H1 (cell line): ENCODE measurements around the gene MTARC2. TPM values are rescaled to one million over a fixed set of nuclear protein-coding genes. Genes with fewer than 3 reads are reported as not detected.

Experiments
- CTCF ChIA-PET: fragments of 300-600 bp; sonication (Branson Sonifier 250); formaldehyde crosslinking; loops from one replicate; lab custom pipeline; 2021; ENCODE audit not compliant: partially characterized antibody; lab: Charles Lee
- POLR2A ChIA-PET: fragments of 300-600 bp; sonication (Branson Sonifier 250); formaldehyde crosslinking; loops from one replicate; lab custom pipeline; 2021; ENCODE audit warnings: inconsistent platforms; ENCODE audit not compliant: partially characterized antibody; lab: Charles Lee
- DNase-seq, 2 experiments: peaks; one replicate each; pipeline versions ENCODE4 v3.0.0 to v3.0.0-alpha.2; 2010 to 2022; ENCODE audit warnings: low spot score in 2 of 2, low read depth in 1 of 2, mixed read lengths in 1 of 2
- FAIRE-seq: peaks from 2 replicates; lab custom pipeline; 2011; peaks lifted over from hg19 to GRCh38; lab: Jason Lieb, UNC
- H2AFZ ChIP-seq: 2 replicates; pipeline ENCODE4 v1.8.1; 2012; ENCODE audit warnings: low read length, inconsistent platforms
- H2AK5ac ChIP-seq: 2 replicates; pipeline ENCODE4 v1.6.1; 2013; ENCODE audit warnings: low read depth, low read length
- H2BK120ac ChIP-seq: replicated peaks from 2 replicates; pipeline ENCODE3; 2013; ENCODE audit warnings: low read depth, low read length, inconsistent platforms
- H2BK12ac ChIP-seq: 2 replicates; pipeline ENCODE4 v1.6.1; 2013; ENCODE audit warnings: low read depth, low read length
- H2BK15ac ChIP-seq: 2 replicates; pipeline ENCODE4 v1.6.1; 2013; ENCODE audit warnings: low read length
- H2BK20ac ChIP-seq: 2 replicates; pipeline ENCODE4 v1.6.1; 2013; ENCODE audit warnings: low read length
- H2BK5ac ChIP-seq: 2 replicates; pipeline ENCODE4 v1.6.1; 2013; ENCODE audit warnings: low read depth, low read length
- H3K14ac ChIP-seq: 2 replicates; pipeline ENCODE4 v1.6.1; 2013; ENCODE audit warnings: inconsistent platforms; ENCODE audit not compliant: insufficient read length
- H3K18ac ChIP-seq: 2 replicates; pipeline ENCODE4 v1.6.1; 2013; ENCODE audit warnings: low read length; ENCODE audit errors: extremely low read depth
- H3K23ac ChIP-seq: 2 replicates; pipeline ENCODE4 v1.6.1; 2013; ENCODE audit warnings: inconsistent platforms; ENCODE audit not compliant: insufficient read length
- H3K23me2 ChIP-seq: 2 replicates; pipeline ENCODE4 v1.6.1; 2013; ENCODE audit warnings: low read depth, low read length
- H3K27ac ChIP-seq: 2 replicates; pipeline ENCODE4 v1.6.1; 2011; ENCODE audit warnings: low read depth, low read length, inconsistent platforms
- H3K27me3 ChIP-seq, 4 experiments: replicated peaks in 1 of 4; 1 replicate in 1 of 4; 2 replicates in 3 of 4; pipeline versions ENCODE4 v1.6.1 to v1.8.1; 2011 to 2013; ENCODE audit warnings: low read length in 3 of 4, mild to moderate bottlenecking in 3 of 4, inconsistent platforms in 2 of 4, mixed read lengths in 2 of 4, moderate library complexity in 1 of 4; ENCODE audit not compliant: control insufficient read depth in 3 of 4, insufficient read depth in 3 of 4; ENCODE audit errors: extremely low read depth in 1 of 4
- H3K36me3 ChIP-seq, 4 experiments: 2 replicates each; pipeline versions ENCODE4 v1.6.1 to v1.8.1; 2011 to 2013; ENCODE audit warnings: mild to moderate bottlenecking in 4 of 4, low read length in 3 of 4, moderate library complexity in 2 of 4, control low read depth in 1 of 4, inconsistent platforms in 1 of 4; ENCODE audit not compliant: insufficient read depth in 4 of 4, control insufficient read depth in 2 of 4
- H3K4ac ChIP-seq: replicated peaks from 2 replicates; pipeline ENCODE3; 2013; ENCODE audit warnings: low read length, low read depth, mixed read lengths, inconsistent platforms; ENCODE audit not compliant: insufficient read length
- H3K4me1 ChIP-seq, 4 experiments: replicated peaks in 1 of 4; 1 replicate in 1 of 4; 2 replicates in 3 of 4; pipeline versions ENCODE4 v1.6.1 to v1.8.1; 2011 to 2013; ENCODE audit warnings: low read length in 3 of 4, inconsistent platforms in 2 of 4, mixed read lengths in 1 of 4; ENCODE audit not compliant: insufficient read depth in 4 of 4, control insufficient read depth in 3 of 4
- H3K4me2 ChIP-seq, 2 experiments: 2 replicates each; pipeline versions ENCODE4 v1.6.1 to v1.8.1; 2011 to 2013; ENCODE audit warnings: low read depth in 2 of 2, low read length in 2 of 2, control low read depth in 1 of 2, inconsistent platforms in 1 of 2, mild to moderate bottlenecking in 1 of 2; ENCODE audit not compliant: insufficient read depth in 1 of 2
- H3K4me3 ChIP-seq, 4 experiments: fragments of 200-600, 300-600 bp in 1 of 4; sonication (generic), shearing (Covaris generic), sonication (Bioruptor Twin) in 1 of 4; 2 replicates each; pipeline versions ENCODE4 v1.5.1 to v1.8.1; 2011 to 2016; ENCODE audit warnings: low read length in 4 of 4, low read depth in 3 of 4, control low read depth in 2 of 4, inconsistent platforms in 2 of 4, mild to moderate bottlenecking in 2 of 4, mixed read lengths in 1 of 4, moderate library complexity in 1 of 4; ENCODE audit not compliant: insufficient read depth in 2 of 4; ENCODE audit errors: extremely low read depth in 1 of 4
- H3K56ac ChIP-seq: replicated peaks from 2 replicates; pipeline ENCODE3; 2013; ENCODE audit warnings: low read depth, mild to moderate bottlenecking, mixed read lengths, low read length, inconsistent platforms; ENCODE audit not compliant: insufficient read length
- H3K79me1 ChIP-seq: 2 replicates; pipeline ENCODE4 v1.6.1; 2013; ENCODE audit warnings: low read depth, low read length, control low read depth
- H3K79me2 ChIP-seq, 2 experiments: 2 replicates each; pipeline versions ENCODE4 v1.6.1 to v1.8.1; 2012 to 2013; ENCODE audit warnings: low read length in 2 of 2, mild to moderate bottlenecking in 2 of 2, inconsistent platforms in 1 of 2; ENCODE audit not compliant: insufficient read depth in 2 of 2, control insufficient read depth in 1 of 2
- H3K9ac ChIP-seq, 4 experiments: replicated peaks in 1 of 4; 1 replicate in 1 of 4; 2 replicates in 3 of 4; pipeline versions ENCODE4 v1.6.1 to v1.8.1; 2011 to 2013; ENCODE audit warnings: low read depth in 3 of 4, low read length in 3 of 4, control low read depth in 2 of 4, mild to moderate bottlenecking in 2 of 4, moderate library complexity in 2 of 4, inconsistent platforms in 1 of 4; ENCODE audit errors: extremely low read depth in 1 of 4
- H3K9me3 ChIP-seq, 2 experiments: 2 replicates each; pipeline versions ENCODE4 v1.6.1 to v1.8.1; 2012 to 2013; ENCODE audit warnings: mild to moderate bottlenecking in 2 of 2, moderate library complexity in 2 of 2, control low read depth in 1 of 2, inconsistent platforms in 1 of 2, low read depth in 1 of 2, low read length in 1 of 2, mixed read lengths in 1 of 2; ENCODE audit not compliant: insufficient read depth in 2 of 2
- H4K20me1 ChIP-seq, 2 experiments: replicated peaks in 1 of 2; 2 replicates each; pipeline versions ENCODE3 to v1.8.1; 2011 to 2013; ENCODE audit warnings: inconsistent platforms in 2 of 2, low read length in 2 of 2, mild to moderate bottlenecking in 1 of 2; ENCODE audit not compliant: insufficient read depth in 2 of 2, control insufficient read depth in 1 of 2
- H4K5ac ChIP-seq: 2 replicates; pipeline ENCODE4 v1.6.1; 2013; ENCODE audit warnings: low read length, low read depth, mixed read lengths, inconsistent platforms; ENCODE audit not compliant: insufficient read length
- H4K8ac ChIP-seq: 2 replicates; pipeline ENCODE4 v1.8.0; 2013; ENCODE audit warnings: mild to moderate bottlenecking, moderate library complexity, low read length, inconsistent platforms; ENCODE audit not compliant: insufficient read depth; ENCODE audit errors: extremely low read depth
- H4K91ac ChIP-seq: replicated peaks from 2 replicates; pipeline ENCODE3; 2013; ENCODE audit warnings: low read length, mixed read lengths, inconsistent platforms; ENCODE audit not compliant: insufficient read length
- ASH2L ChIP-seq: fragments of 200-600, 300-600 bp; sonication (generic); IDR thresholded peaks from one replicate; pipeline ENCODE4 v1.7.1; 2017; ENCODE audit warnings: low read length
- BACH1 ChIP-seq: IDR thresholded peaks from 2 replicates; pipeline ENCODE4 v1.6.1; 2012; ENCODE audit warnings: low read length, improper control_type of control experiment
- CBX5 ChIP-seq: fragments of 300-800, 300-1000 bp; sonication (generic); IDR thresholded peaks from 2 replicates; pipeline ENCODE4 v1.7.1; 2016; ENCODE audit warnings: antibody characterized with exemption, low read length, low read depth
- MAX ChIP-seq: IDR thresholded peaks from 2 replicates; pipeline ENCODE4 v1.6.1; 2012; ENCODE audit warnings: inconsistent platforms
- POU5F1 ChIP-seq: IDR thresholded peaks from 2 replicates; pipeline ENCODE4 v1.6.1; 2011; ENCODE audit warnings: low read depth, mild to moderate bottlenecking, low read length, moderate library complexity
- RBBP5 ChIP-seq: IDR thresholded peaks from 2 replicates; pipeline ENCODE4 v1.7.1; 2012; ENCODE audit warnings: low read depth, mild to moderate bottlenecking, inconsistent platforms, low read length, moderate library complexity, borderline replicate concordance
- SIX5 ChIP-seq: IDR thresholded peaks from 2 replicates; pipeline ENCODE4 v1.6.1; 2011; ENCODE audit warnings: mild to moderate bottlenecking, low read depth, low read length
- TAF7 ChIP-seq: optimal IDR thresholded peaks from 2 replicates; pipeline ENCODE3; 2011; ENCODE audit warnings: low read depth, mild to moderate bottlenecking, inconsistent platforms, low read length, moderate library complexity, borderline replicate concordance
- TBP ChIP-seq: IDR thresholded peaks from 2 replicates; pipeline ENCODE4 v1.6.1; 2011; ENCODE audit warnings: low read depth, low read length, improper control_type of control experiment
- WGBS, 2 experiments: shearing (Covaris generic) in 1 of 2; methylation state at CpG; one replicate each; pipeline versions ENCODE4 v1.1.6 to v1.1.7; 2013 to 2015; ENCODE audit warnings: low lambda C conversion rate in 2 of 2, mixed read lengths in 2 of 2, inconsistent platforms in 1 of 2, low coverage in 1 of 2, missing lambda C conversion rate in 1 of 2; ENCODE audit not compliant: insufficient replicate concordance in 2 of 2, insufficient coverage in 1 of 2, insufficient read length in 1 of 2; ENCODE audit errors: extremely low coverage in 1 of 2, missing lambda C conversion rate in 1 of 2; 5-methylcytosine and 5-hydroxymethylcytosine counted together
- polyA plus RNA-seq, 7 experiments: library from polyadenylated mRNA; depleted of rRNA in 3 of 7; stranded (reverse) in 5 of 7; unstranded in 2 of 7; fragments of >200 nt in 5 of 7; fragments of 200-250 nt in 2 of 7; gene quantifications; 1 replicate in 5 of 7; 2 replicates in 1 of 7; 4 replicates in 1 of 7; pipeline versions ENCODE4 v1.2.1 to v1.2.3, GENCODE V29; 2011 to 2013; ENCODE audit warnings: missing spikeins in 2 of 7, mixed read lengths in 2 of 7
- total RNA-seq: library from RNA; stranded (reverse); fragmentation: NEBNext Ultra II Directional; extraction: Animal tissue kit (Norgen Biotek cat#: 25700); gene quantifications from 2 replicates; pipeline ENCODE4 v1.2.1, GENCODE V29; 2021

MTARC2 gene
- total and polyA plus RNA-seq, 2 of the 8 experiments (the other 6 are each of a cell fraction or from before 2014, with no cell fraction given): 7.2 to 7.9 TPM

DNA sequence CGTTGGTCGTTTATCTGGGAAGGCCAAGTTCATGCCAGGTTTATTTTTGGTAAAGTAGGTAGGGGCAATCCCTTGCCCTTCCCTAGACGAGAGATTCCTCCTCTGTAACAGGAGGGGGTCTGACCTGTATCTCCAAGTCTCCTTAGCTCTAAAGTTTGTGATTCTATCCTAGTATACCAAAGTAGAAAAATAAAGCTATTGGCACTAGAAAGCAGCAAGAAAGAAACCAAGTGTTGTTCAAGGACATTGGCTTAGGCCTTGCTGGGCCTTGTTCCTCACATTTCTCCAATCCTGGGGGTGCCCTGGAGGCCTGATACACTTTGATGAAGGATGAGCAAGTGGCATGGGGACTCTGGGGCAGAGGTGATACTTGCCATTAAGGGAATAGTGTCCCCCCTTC, 814 bp downstream of the MTARC2 start:
- Histone ChIP-seq H4K91ac (no peak overlapping the region), H3K14ac (no peak overlapping the region), H3K27me3 (peaks cover 0 to 28% (median 15%) of the 10 kb centered on the region in 4 experiments; a peak in 6 of 7 replicates), H3K9me3 (no peaks in the 10 kb centered on the region), H3K23me2 (peaks cover 9% of the 10 kb centered on the region), H3K4me3 (peak overlapping the region; percentile 71 to 76 (median 74)), H4K5ac (no peak overlapping the region), H4K20me1 (no peaks in the 10 kb centered on the region), H2BK120ac (no peak overlapping the region), H2AK5ac (no peak overlapping the region), H2BK12ac (no peak overlapping the region), H3K27ac (no peak overlapping the region; the same call in 1 of the 2 replicates), H3K36me3 (no peaks in the 10 kb centered on the region), H3K23ac (no peak overlapping the region), H2AFZ (no peak overlapping the region), H3K56ac (no peak overlapping the region), H2BK5ac (no peak overlapping the region), H2BK15ac (0 out of 2 replicates have a peak overlapping the region, but pooled peaks have one; percentile 46), H3K79me1 (no peaks in the 10 kb centered on the region), H3K4ac (no peak overlapping the region), H3K9ac (peak overlapping the region; percentile 12 to 94 (median 78); a peak in 6 of 7 replicates)
- WGBS, 2 experiments: 13% methylated on average over 3 of the region's 3 CpGs; no CpG with 5 or more reads in 1 of the 2 experiments
- DNase-seq: no peak
- CTCF ChIA-PET: interaction anchor here (1.0 to 5.9 kb wide), 10 partner anchors 10 to 468 kb away, joined by 3 to 42 read pairs (median 8); partner anchors contain the start of gene MTARC1
- no peak for FAIRE-seq
- POLR2A ChIA-PET: interaction anchor here (0.9 to 4.8 kb wide), 13 partner anchors 9 to 535 kb away, joined by 3 to 70 read pairs (median 5); partner anchors contain the start of gene MTARC1
- TF ChIP-seq TBP (no peak), MAX (no peak), RBBP5 (no peak), ASH2L (no peak), TAF7 (no peak), SIX5 (no peak), CBX5 (no peak), BACH1 (no peak), POU5F1 (no peak)
- TF ChIP-seq, all 59 proteins: peak for 0
- Histone ChIP-seq H3K79me2 (peaks cover 0 to 11% of the 10 kb centered on the region in 2 experiments; a peak in 2 of 4 replicates), H2BK20ac (no peak overlapping the region), H4K8ac (no peak overlapping the region), H3K4me2 (peak overlapping the region; percentile 78 to 97), H3K4me1 (peaks cover 3 to 9% (median 7%) of the 10 kb centered on the region in 4 experiments; a peak in 5 of 7 replicates), H3K18ac (no peak overlapping the region; the same call in 1 of the 2 replicates)
